ENCODE data around the gene ZNF497.
"Not testable (repeated sequence)": the region's sequence is repeated elsewhere in the genome, so short reads cannot be mapped to it uniquely, and the experiment has no call there.

ZNF497 gene

GRCh38 chr19:58310685-58311084, 51.9 kb downstream of the ZNF497 start:
- not testable (repeated sequence) for DNase-seq (ENCODE audit: low read depth)

- DNase-seq (ENCODE audit: low read depth): no peak
These were observed 54.8 kb downstream of the ZNF497 start for GRCh38 chr19:58307736-58308135.

- DNase-seq (ENCODE audit: low read depth): no peak
These were observed 56.6 kb downstream of the ZNF497 start for GRCh38 chr19:58305932-58306323.

- peak; percentile 86 for DNase-seq (ENCODE audit: low read depth)
These were observed 57.3 kb downstream of the ZNF497 start, which contains the start of gene ERVK3-1 for GRCh38 chr19:58305065-58305931. Gene ERVK3-1 (plus strand): TSS chr19:58305377. CDS start chr19:58312169, 6,792 bp downstream.

GRCh38 chr19:58304748-58305064, 57.8 kb downstream of the ZNF497 start:
- no peak for DNase-seq (ENCODE audit: low read depth)

Data from GM04503 (cell line).